Activated T-cell treated with anti-CD3 and anti-CD28 coated beads, Interleukin-2, amount 50 U/mL, for 72 hours (primary cell): ENCODE results near the gene AGR2. TPM values are rescaled to one million over a fixed set of nuclear protein-coding genes. Genes with fewer than 3 reads are reported as not detected.

Experiments
- ATAC-seq, 2 donors: fragments of 150-1000 bp; cut with Tn5 transposase; replicated peaks in 1 of 2; 2 replicates each; pipeline ENCODE4 v1.10.0; 2021; ENCODE audit warnings: moderate library complexity in 2 of 2, mild to moderate bottlenecking in 1 of 2
- DNase-seq, 2 donors: peaks; one replicate each; pipeline ENCODE4 v3.0.0; 2021 to 2022; ENCODE audit warnings: mixed read lengths in 1 of 2
- H3K27ac Mint-ChIP-seq: one replicate; pipeline ENCODE4 v1.8.0; 2022; ENCODE audit warnings: mild to moderate bottlenecking, moderate library complexity, mixed read lengths
- H3K27me3 Mint-ChIP-seq: one replicate; pipeline ENCODE4 v1.8.0; 2022; ENCODE audit warnings: low read depth, mixed read lengths
- H3K36me3 Mint-ChIP-seq, 2 donors: one replicate each; pipeline ENCODE4 v1.8.0; 2022; ENCODE audit warnings: mixed read lengths in 2 of 2, mild to moderate bottlenecking in 1 of 2; ENCODE audit not compliant: insufficient read depth in 2 of 2
- H3K4me1 Mint-ChIP-seq: one replicate; pipeline ENCODE4 v1.8.0; 2022; ENCODE audit warnings: low read depth, mixed read lengths
- H3K4me3 Mint-ChIP-seq, 2 donors: one replicate each; pipeline ENCODE4 v1.8.0; 2022; ENCODE audit warnings: mild to moderate bottlenecking in 2 of 2, mixed read lengths in 2 of 2, moderate library complexity in 2 of 2
- H3K9me3 Mint-ChIP-seq, 2 donors: one replicate each; pipeline ENCODE4 v1.8.0; 2022; ENCODE audit warnings: mixed read lengths in 2 of 2
- total RNA-seq, 2 donors: library from RNA; stranded (reverse); gene quantifications; one replicate each; pipeline ENCODE4 v1.2.3, GENCODE V29; 2022

The AGR2 gene
- total RNA-seq, 2 donors from 2014 or later, result not detected

DNA sequence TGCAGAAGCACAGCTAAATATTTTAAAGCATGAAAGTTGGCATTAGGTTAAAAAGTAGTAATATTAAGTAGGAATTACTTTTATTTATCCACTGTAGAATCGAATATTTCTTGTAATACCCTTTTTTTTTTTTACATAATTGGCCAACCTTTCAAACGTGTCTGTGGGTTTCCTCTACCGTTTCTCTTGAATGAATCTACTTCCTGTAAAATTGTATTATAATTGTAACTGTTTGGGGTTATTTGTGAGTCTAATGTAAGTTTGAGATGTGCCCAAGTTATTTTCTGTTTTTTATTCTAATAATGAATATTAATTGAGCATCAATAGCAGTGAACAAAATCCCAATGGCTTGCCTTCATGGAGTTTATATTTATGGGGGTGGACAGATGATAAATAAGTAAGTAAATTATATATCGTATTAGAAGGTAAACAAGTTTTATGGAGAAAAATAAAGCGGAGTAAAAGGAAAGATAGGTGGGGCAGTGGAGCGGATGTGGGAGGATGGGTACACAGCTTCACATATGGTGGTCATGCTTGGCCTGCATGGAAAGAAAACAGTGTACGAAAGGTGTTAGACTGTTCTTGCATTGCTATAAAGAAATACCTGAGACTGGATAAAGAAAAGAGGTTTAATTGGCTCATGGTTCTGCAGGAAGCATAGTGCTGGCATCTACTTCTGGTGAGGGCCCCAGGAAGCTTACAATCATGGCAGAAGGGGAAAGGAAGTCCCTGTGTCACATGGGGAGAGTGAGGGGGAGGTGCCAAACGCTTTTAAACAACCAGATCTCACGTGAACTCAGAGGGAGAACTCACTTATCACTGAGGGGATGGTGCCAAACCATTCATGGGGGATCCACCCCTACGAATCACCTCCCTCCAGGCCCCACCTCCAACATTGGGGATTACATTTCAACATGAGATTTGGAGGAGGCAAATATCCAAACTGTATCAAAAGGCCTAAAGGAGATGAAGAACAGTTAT is 45.9 kb downstream of the AGR2 start:
- Mint-ChIP-seq H3K27ac (no peak overlapping the region), H3K4me3 (no peak overlapping the region), H3K36me3 (no peaks in the 10 kb centered on the region), H3K9me3 (no peaks in the 10 kb centered on the region), H3K27me3 (peaks cover 30% of the 10 kb centered on the region), H3K4me1 (peaks cover 11% of the 10 kb centered on the region)
- ATAC-seq, result no peak
- no peak for DNase-seq

DNA sequence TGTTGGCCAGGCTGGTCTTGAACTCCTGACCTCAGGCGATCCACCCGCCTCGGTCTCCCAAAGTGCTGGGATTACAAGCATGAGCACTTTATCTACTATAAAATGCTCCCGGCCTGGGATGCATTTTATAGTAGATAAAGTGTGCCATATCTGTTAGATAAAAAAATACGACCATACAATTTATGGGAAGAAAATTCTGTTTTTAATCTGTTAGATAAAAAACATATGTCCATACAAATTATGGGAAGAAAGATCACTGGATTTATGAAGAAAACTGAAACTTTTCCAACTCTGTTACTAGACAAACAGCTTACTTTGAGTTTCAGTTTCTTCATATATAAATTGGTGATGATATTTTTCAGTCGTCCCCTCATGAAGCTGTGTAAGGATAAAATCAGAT is 46.8 kb downstream of the AGR2 start:
- Mint-ChIP-seq H3K27ac (no peak overlapping the region), H3K27me3 (peaks cover 35% of the 10 kb centered on the region), H3K36me3 (no peaks in the 10 kb centered on the region), H3K4me1 (peaks cover 15% of the 10 kb centered on the region), H3K9me3 (no peaks in the 10 kb centered on the region), H3K4me3 (no peak overlapping the region)
- ATAC-seq (no peak), DNase-seq (no peak)

DNA sequence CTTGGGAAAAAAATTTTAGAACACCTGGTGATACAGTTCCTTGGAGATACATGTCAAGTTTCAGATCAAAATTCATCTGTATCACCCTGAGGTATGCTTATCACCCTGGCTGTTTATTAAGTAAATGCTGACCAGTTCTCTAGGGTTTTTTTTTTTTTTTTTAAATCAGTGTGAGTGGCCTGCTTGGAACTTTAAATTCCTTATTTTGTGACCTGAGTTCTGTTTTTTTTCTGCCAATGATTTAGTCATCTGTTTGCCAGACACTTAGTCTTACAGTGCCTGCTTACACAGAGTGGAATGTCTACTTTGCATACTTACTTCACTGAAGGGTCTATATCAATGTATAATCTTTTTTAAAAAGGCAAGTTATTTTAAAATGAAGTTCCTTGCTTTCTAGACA is 49.4 kb downstream of the AGR2 start:
- no peak for ATAC-seq
- H3K4me3 Mint-ChIP-seq, result no peak overlapping the region
- H3K27ac Mint-ChIP-seq, result no peak overlapping the region
- no peak for DNase-seq
- peaks cover 17% of the 10 kb centered on the region for H3K4me1 Mint-ChIP-seq
- H3K27me3 Mint-ChIP-seq, result peaks cover 37% of the 10 kb centered on the region
- no peaks in the 10 kb centered on the region for H3K9me3 Mint-ChIP-seq
- no peaks in the 10 kb centered on the region for H3K36me3 Mint-ChIP-seq

DNA sequence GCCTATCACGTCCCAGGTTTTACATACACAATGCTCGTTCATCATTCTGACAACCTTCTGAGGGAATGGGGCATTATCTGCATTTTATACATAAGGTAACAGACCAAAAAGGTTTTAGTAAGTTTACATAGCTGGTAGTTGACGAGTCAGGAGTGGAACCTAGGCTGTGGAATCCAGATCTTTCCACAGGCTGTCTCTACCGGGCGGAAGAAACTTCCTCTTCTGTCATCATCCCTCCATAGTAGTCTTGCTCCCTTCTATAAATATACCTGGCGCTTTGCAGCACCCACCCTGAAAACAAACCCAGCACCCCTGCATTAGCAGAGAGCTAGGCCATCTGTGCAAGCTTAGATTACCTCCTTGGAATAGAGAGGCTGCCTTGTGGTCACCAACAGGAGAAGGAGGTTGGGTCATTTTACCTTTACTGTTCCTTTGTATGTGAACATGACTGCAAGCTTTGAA is 49.9 kb downstream of the AGR2 start:
- no peaks in the 10 kb centered on the region for H3K9me3 Mint-ChIP-seq
- no peaks in the 10 kb centered on the region for H3K36me3 Mint-ChIP-seq
- ATAC-seq (no peak), DNase-seq (no peak)
- no peak overlapping the region for H3K27ac Mint-ChIP-seq
- H3K27me3 Mint-ChIP-seq, result peaks cover 37% of the 10 kb centered on the region
- H3K4me1 Mint-ChIP-seq, result peaks cover 17% of the 10 kb centered on the region
- peak overlapping the region; percentile 69 to 82 for H3K4me3 Mint-ChIP-seq

DNA sequence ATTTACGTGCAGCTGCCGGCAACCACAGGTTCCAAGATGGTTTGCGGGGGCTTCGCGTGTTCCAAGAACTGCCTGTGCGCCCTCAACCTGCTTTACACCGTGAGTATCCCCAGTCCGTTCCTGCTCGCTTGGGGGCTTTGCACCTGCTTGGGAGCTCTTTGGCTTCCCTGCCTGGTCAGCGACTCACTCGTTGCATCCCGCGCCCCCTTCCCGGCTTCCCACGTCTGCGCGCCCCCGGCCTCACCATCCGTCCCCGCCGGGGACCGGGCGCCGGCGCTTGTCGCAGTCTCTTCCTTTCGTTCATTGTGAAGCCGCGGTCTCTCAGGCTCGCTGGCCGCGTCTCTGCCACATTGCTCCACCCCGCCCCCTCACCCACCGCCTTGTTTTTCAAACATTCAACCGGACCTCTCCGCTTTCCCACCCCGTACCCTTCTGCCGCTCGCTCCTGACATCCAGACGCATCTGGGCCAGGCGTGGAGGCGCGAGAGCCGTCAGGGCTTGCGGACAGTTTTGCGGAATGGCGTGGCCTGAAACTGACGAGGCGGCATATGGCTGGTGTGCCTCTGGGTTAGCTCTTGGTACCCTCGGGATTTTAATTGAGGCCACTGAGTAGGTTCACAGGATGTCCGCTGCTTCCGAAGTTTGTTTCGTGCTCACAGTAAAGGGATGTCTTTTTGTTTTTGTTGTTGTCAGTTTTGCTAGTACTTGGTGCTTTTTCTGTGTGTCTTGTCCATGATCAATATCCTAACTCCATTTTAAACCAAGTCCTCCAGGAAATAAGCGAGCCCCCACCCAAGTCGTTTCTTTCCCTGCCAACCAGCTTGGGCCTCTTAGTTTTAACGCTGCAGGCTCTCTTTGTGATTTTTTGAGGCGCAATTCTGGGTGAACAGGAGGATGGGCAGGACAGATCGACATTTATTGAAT is 50.6 kb downstream of the AGR2 start:
- no peaks in the 10 kb centered on the region for H3K36me3 Mint-ChIP-seq
- H3K9me3 Mint-ChIP-seq, result no peaks in the 10 kb centered on the region
- ATAC-seq, result peak; percentile 35 to 41

DNA sequence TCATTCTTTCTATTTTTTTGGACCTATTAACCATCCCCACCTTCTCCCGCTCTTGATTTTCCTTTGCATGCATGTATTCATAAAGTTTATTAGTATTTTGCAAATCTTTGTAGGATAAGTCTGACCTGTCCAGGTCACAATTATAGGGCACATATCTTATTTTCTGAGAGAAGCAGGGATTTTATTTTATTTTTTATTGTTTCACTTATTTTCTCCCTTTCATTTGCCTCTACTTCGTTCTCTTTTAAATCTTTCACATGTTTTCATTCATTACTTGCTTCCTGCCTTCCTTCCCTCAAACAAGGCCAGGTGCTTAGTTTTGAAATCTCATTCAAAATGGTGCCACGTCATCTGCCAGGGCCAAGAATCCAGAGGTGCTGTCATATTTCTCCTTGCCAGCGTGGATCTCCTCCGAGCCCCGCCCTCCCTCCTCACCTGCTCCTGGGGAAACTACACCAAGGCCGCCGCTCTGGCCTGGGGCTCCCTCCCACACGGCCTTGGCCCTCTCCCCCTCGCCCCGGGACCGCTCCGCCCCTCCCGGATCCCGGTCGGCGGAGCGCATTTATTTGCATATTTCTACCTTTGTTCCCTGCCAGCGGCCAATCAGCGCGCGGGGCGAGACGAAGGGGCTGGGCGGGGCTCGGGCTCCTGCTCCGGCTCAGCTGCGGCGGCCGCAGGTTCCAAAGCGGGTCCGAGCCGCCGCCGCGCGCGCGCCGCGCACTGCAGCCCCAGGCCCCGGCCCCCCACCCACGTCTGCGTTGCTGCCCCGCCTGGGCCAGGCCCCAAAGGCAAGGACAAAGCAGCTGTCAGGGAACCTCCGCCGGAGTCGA is 51.5 kb downstream of the AGR2 start, which contains the start of gene TSPAN13:
TSS of gene TSPAN13 (plus strand) at position 654 of the 830 bp plus-strand sequence. CDS start 213 bp downstream, outside the sequence.
- Mint-ChIP-seq H3K36me3 (no peaks in the 10 kb centered on the region), H3K9me3 (no peaks in the 10 kb centered on the region), H3K4me1 (peaks cover 17% of the 10 kb centered on the region), H3K4me3 (peak within 1 kb of the TSS; percentile 69 to 88), H3K27ac (no peak within 1 kb of the TSS), H3K27me3 (peaks cover 37% of the 10 kb centered on the region)
- peak; percentile 77 to 84 for DNase-seq
- peak; percentile 95 to 96 for ATAC-seq

More for the DNA sequence above, 50.6 kb downstream of the AGR2 start:
- H3K27me3 Mint-ChIP-seq, result peaks cover 37% of the 10 kb centered on the region
- H3K4me1 Mint-ChIP-seq, result peaks cover 17% of the 10 kb centered on the region
- DNase-seq, result peak; percentile 30
- H3K27ac Mint-ChIP-seq, result no peak overlapping the region
- H3K4me3 Mint-ChIP-seq, result peak overlapping the region; percentile 69 to 82

DNA sequence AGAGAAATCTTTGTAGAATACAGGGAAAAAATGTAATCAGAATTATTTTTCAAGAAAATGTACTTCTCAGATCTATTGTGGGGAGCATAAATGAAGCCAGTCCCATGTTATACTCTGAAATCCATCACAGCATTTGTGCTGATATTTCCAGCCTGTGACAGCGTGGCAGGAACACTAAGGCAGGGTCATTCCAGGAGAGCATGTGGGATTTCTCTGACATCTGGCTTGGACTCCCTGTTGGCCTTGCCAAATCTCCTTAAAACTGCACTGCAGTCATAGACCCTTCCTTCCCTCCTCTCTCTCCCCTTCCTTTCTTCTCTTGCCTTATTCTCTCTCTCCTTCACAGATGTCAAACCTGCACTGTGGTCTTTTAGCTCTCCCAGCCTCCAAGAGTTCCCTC is 57.7 kb downstream of the AGR2 start:
- Mint-ChIP-seq H3K27ac (no peak overlapping the region), H3K36me3 (no peaks in the 10 kb centered on the region), H3K4me1 (no peaks in the 10 kb centered on the region), H3K9me3 (no peaks in the 10 kb centered on the region), H3K4me3 (no peak overlapping the region), H3K27me3 (no peaks in the 10 kb centered on the region)
- DNase-seq (no peak), ATAC-seq (no peak)

DNA sequence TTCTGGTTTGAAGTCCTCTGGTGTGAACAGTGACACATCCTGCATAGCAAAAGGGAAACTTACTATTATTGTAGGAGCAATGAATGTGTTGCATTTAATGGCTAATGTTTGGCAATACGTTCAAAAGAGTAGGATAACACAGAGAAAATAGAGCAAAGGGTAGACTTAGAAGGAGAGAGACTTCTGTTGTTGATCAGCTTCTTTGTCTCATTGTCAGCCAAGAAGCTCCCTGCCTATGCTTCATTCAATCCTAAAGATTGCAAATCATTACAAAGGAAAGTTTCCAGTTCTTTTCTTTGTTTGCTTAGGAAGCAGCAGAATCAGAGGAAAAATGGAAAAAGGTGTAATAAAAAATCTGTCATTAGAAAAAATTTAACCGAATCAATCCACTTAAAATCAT is 59.2 kb downstream of the AGR2 start:
- Mint-ChIP-seq H3K4me3 (no peak overlapping the region), H3K36me3 (no peaks in the 10 kb centered on the region), H3K27ac (no peak overlapping the region), H3K9me3 (no peaks in the 10 kb centered on the region), H3K4me1 (peaks cover 1% of the 10 kb centered on the region), H3K27me3 (no peaks in the 10 kb centered on the region)
- ATAC-seq, result no peak
- no peak for DNase-seq

DNA sequence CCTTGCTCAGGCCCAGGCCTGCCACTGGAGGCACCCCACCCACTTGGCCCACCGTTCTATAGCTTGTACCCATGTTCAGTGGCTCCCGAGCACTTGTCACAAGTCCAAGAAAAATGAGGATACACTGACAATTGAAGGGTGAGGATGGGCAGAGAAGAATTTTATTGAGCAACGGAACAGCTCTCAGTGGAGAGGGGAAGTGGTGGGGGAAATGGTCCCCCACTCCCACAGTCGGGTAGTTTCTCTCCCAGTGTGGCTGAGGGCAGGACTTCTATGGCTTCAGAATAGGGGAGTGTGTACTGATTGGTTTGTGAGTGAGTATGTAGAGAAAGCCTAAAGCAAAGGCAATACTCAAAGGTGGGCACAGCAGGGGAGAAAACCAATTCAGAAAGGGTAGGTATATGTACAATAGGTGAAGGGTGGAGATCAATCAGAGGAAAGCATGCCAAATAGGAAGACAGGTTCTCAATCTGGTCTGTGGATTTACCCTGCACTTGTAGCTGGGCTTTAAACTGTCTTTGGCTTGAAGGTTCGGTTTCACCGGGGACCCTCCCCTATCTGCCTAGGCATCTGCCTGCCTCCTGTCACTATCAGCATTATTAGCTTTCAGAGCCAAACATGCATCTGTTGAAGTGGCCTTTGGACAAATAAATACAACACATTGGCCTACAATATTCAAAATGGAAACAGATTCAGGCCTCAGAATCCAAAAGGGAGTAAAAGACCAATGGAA is 60.1 kb downstream of the AGR2 start:
- H3K9me3 Mint-ChIP-seq, result no peaks in the 10 kb centered on the region
- no peaks in the 10 kb centered on the region for H3K36me3 Mint-ChIP-seq
- no peak overlapping the region for H3K4me3 Mint-ChIP-seq
- no peak for ATAC-seq
- H3K27me3 Mint-ChIP-seq, result no peaks in the 10 kb centered on the region
- DNase-seq, result no peak
- H3K27ac Mint-ChIP-seq, result no peak overlapping the region
- H3K4me1 Mint-ChIP-seq, result peaks cover 11% of the 10 kb centered on the region

DNA sequence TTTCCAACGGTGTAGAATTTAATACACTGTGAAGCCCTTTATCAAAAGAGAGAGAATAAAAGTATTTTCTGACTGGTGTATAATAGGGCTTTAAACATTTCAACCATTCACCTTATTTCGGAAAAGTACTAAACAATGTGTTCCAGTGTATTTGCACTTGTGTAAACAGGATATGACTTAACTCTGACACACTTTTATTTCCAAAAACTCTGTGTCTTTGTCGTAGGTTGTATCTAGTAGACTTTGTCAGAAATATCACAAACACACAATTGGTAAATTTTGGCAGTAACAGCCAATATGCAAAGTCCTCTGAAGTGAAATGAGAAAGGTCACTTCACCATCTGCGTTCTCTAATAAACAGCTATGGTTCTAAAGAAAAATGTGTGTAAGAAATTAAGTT is 61.6 kb downstream of the AGR2 start:
- Mint-ChIP-seq H3K9me3 (no peaks in the 10 kb centered on the region), H3K27ac (no peak overlapping the region), H3K4me1 (peaks cover 11% of the 10 kb centered on the region), H3K4me3 (no peak overlapping the region), H3K27me3 (no peaks in the 10 kb centered on the region), H3K36me3 (no peaks in the 10 kb centered on the region)
- ATAC-seq, result no peak
- DNase-seq, result no peak

DNA sequence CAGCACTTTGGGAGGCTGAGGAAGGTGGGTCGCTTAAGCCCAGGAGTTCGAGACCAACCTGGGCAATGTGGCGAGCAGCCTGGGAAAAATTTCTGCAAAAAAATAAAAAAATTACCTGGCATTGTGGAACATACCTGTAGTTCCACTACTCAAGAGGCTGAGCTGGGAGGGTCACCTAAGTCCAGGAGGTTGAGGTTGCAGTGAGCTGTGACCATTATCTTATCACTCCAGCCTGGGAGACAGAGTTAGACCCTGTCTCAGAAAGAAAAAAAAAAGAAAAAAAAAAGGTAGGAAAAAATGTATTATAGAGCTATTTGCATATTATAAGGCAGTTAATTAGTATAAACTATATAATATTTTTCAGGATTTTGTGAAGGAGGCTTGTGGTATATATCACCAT is 62.3 kb downstream of the AGR2 start:
- H3K4me1 Mint-ChIP-seq, result peaks cover 11% of the 10 kb centered on the region
- no peak for DNase-seq
- no peak overlapping the region for H3K27ac Mint-ChIP-seq
- no peaks in the 10 kb centered on the region for H3K27me3 Mint-ChIP-seq
- ATAC-seq, result no peak
- no peaks in the 10 kb centered on the region for H3K9me3 Mint-ChIP-seq
- H3K4me3 Mint-ChIP-seq, result no peak overlapping the region
- H3K36me3 Mint-ChIP-seq, result no peaks in the 10 kb centered on the region
